OCI-LY1 (cell line): ENCODE results near the gene MYO10.

ENCODE experiments used
- EZH2 ChIP-seq: fragments of 200-600 bp; sonication (generic), shearing (Covaris generic); IDR thresholded peaks from 2 replicates; pipeline ENCODE4 v1.8.0; 2017; ENCODE audit warnings: borderline replicate concordance, mixed run types, mild to moderate bottlenecking, antibody characterized with exemption, low read length, moderate library complexity, mixed read lengths
- TF ChIP-seq, protein P1 (sequence below): fragments of 200-600 bp; sonication (generic), shearing (Covaris generic); IDR thresholded peaks from 2 replicates; pipeline ENCODE4 v1.5.1; 2017; ENCODE audit warnings: mild to moderate bottlenecking, antibody characterized with exemption, low read length, moderate library complexity, mixed read lengths

DNA sequence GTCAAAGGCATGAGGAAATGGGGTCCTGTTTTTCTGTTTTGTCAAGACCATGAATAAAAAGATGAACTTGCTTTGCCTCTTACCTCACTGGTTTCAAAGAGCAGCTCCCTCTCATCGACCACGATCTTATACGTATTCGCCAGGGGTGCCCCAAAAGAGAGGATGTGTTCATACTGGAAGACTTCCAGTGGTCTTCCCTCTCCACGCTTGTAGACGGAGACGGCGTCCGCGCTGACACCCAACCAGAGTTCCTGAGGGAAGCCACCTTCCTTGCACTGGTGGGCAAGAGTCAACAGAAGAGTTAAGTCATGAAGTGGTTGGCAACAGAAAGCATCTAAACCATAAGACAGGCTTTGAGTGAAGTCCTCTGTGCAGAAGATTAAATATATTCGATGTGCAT, 267.9 kb downstream of the MYO10 start:
- TF ChIP-seq, protein P1, sequence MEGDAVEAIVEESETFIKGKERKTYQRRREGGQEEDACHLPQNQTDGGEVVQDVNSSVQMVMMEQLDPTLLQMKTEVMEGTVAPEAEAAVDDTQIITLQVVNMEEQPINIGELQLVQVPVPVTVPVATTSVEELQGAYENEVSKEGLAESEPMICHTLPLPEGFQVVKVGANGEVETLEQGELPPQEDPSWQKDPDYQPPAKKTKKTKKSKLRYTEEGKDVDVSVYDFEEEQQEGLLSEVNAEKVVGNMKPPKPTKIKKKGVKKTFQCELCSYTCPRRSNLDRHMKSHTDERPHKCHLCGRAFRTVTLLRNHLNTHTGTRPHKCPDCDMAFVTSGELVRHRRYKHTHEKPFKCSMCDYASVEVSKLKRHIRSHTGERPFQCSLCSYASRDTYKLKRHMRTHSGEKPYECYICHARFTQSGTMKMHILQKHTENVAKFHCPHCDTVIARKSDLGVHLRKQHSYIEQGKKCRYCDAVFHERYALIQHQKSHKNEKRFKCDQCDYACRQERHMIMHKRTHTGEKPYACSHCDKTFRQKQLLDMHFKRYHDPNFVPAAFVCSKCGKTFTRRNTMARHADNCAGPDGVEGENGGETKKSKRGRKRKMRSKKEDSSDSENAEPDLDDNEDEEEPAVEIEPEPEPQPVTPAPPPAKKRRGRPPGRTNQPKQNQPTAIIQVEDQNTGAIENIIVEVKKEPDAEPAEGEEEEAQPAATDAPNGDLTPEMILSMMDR = no peak
- TF ChIP-seq EZH2 = no peak
